H4 (cell line): ENCODE data around the gene ZNF419. TPM values are rescaled to one million over a fixed set of nuclear protein-coding genes. Genes with fewer than 3 reads are reported as not detected.
"Not testable (repeated sequence)": the region's sequence is repeated elsewhere in the genome, so short reads cannot be mapped to it uniquely, and the experiment has no call there.

Experiments used
- DNase-seq: peaks from one replicate; pipeline ENCODE4 v3.0.0-alpha.2; 2015; ENCODE audit warnings: low spot score
- total RNA-seq: library from RNA; depleted of rRNA; stranded (reverse); fragments of >200 nt; shearing (Covaris generic); gene quantifications from 2 replicates; pipeline ENCODE4 v1.2.3, GENCODE V29; 2014; rRNA removed

Gene ZNF419
- total RNA-seq: 12.4 and 18.0 TPM in 2 replicates

DNA sequence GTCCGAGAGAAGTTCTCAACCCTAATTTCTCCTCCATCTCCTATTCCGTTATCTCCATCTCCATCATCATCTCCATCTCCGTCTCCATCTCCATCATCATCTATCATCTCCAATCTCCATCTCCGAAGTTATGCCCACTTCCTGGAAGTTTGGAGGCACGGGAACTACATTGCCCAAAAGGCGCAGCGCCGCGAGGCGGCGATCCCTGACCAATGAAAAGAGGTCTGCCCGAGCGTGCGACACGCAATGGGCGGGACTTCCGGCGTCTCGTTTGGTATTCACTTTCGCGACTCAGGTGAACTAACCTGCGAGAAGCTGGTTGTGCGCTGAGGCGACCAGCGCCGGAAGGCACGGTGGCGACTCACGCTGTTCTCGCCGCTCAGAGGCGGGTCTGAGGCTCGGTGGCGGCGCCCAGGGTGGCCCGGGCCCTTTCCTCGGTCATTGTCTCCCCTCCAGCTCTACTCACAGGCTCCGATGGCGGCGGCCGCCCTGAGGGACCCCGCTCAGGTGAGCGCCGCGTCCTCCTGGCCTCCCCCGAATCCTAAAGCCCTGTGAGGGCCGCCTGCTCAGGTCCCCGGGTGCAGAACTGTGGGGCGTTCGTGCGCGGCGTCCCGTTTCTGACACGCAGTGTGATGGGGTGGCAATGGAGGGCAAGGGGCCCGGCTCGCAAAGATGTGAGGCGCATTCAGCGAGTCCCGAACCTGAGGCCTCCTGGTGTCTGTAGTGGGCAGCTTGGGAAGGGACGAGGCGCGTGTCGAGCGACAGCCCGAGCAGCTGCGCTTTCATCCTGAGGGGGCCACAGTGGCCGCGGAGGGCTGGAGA, at the start of gene ZNF419:
Gene ZNF419, plus strand, starts transcription at position 274 of the 822 bp plus-strand sequence. Its CDS starts 201 bp downstream, at position 475.
- peak; percentile 88 for DNase-seq

GRCh38 chr19:57437931-57438330, 49.6 kb upstream of the ZNF419 start:
- DNase-seq: no peak

DNA sequence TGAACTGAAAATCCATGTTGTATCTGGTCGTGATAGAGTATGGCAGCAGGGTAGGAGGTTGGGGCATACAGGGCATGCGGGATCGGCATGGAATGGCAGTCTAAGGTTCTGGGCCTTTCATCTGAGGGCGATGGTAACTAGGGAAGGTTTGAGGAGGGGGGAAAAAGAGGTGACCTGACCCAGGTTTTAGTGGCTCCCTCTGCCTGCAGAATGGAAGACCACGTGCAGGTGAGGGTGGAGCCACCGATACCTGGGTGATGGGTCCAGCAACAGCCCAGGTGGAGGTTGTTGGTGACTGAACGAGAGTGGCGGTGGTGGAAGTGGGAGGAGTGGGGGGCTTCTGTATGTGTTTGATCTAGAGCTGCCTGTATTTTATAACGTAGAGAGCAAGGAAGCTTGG, 48.6 kb upstream of the ZNF419 start:
- no peak for DNase-seq

- no peak for DNase-seq
These were observed 45.4 kb upstream of the ZNF419 start for GRCh38 chr19:57441979-57442752.

DNA sequence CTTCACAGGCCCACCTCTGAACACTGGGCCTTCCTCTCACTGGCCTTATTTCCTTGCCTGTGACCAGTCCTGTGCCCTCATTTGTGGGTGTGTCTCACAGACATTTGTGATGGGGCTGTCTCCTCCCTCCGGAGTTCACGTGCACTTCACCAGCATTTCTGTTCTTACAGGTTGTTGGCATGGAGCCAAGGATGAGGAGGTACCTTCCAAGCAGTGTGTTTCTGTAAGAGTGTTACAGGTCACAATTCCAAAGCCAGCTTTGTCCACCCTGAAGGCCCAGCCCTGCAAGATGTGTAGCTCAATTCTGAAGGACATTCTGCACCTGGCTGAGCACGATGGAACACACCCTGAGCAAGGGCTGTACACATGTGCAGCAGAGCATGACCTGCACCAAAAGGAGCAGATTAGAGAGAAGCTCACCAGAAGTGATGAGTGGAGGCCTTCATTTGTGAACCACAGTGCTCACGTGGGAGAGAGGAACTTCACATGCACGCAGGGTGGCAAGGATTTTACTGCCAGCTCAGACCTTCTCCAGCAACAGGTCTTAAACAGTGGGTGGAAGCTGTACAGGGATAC, 44.3 kb upstream of the ZNF419 start:
- no peak for DNase-seq

DNA sequence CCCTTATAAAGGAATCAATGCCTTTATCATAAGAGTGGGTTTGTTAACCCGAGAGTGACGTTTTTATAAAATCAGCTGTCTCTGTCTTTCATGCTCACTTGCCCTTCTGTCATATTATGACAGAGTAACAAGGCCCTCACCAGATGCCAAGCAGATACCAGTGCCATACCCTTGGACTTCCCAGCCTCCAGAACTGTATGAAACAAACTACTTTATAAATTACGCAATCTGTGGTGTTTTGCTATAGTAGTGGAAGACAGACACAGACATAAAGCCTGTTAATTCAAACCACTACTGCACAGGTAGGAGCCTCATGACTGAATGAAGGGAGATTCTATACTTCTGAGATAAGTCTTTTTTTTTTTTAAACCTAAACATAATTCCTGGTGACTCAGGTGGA, 35.2 kb upstream of the ZNF419 start:
- no peak for DNase-seq

DNA sequence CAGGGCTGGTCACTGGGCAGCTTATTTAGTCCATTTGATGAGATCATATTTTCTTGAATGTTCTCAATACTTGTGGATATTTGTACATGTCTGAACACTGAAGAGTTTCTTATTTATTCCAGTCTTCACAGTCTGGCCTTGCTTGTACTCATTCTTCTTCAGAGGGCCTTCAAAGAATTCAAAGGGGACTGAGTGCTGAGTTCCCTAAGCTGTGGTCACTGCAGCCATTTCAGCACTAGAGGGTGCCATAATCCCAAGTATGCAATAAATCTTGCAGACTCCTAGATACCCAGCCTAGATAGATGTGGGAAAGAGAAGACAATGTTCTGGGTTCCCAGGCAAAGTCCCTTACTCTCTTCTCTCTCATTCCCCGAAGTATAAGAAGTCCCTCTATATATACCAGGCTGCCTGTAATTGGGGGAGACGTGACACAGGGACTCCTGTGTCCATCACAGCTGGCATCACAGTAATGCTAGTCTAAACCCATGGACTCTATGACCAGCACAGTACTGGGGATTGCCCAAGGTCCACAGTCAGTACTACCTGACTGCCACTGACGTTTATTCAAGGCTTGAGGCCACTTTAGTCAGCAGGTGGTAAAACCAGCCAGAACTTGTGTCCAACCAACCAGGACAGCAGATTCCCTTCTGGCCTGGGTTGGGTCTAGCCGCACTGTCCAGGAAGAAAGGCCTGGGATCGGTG, 21.7 kb upstream of the ZNF419 start:
- DNase-seq: peak; percentile 37

GRCh38 chr19:57466489-57466888, 21.1 kb upstream of the ZNF419 start:
- no peak for DNase-seq

DNA sequence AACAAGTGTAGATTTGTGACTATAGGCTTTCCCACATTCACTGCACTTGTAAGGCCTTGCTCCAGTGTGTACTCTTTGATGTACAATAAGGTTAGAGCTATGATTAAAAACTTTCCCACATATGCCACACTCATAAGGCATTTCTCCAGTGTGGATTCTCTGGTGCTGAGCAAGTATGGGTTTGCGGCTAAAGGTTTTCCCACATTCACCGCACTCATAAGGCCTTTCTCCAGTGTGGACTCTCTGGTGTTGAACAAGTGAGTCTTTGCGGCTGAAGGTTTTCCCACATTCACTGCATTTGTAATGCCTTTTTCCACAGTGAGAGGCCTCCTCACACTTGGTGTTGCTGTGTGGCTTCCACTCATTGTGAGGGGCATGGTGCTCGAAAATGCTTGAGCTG, 13.9 kb upstream of the ZNF419 start:
- DNase-seq: no peak

DNA sequence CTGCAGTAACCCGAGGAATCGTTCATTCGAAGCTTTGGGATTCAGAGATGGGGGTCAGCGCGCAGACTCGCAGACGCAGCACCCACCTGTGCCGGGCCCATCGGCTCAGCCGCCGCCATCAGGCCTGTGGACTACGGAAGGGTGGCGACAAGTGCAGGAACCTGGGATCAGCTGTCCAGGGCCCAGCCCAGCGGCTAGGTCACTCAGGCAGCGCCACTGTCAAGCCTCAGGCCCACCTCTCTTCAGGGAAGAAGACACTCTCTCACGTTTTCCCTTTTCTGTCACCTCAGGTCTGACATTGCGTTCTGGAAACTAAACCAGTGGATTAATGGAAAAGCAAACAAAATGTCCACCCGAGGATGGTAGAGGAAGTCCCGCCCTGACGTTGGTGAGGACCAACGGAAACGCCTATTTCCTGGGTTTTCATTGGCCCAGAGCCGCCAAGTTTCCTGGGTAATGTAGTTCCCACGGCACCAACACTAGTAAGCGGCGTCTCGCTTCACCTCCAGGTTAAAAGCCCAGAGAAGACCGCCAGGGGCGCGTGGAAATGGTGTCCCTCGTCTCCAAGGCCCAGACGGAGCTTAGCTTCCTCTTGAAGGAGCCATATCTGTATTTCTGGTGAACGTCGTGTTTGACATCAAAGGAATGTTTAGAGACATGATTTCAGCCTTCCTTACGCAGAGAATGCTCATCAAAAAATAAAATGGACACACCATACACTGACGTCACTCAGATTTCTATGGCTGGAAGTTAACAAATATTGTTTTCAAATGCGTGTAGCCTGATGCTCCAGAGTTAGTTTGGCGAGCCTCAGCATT, 10.2 kb upstream of the ZNF419 start, which contains the start of gene ZNF772:
Gene ZNF772, minus strand, starts transcription at position 376 of the 818 bp plus-strand sequence. Its CDS starts 257 bp downstream, at position 119.
- DNase-seq: peak; percentile 96

DNA sequence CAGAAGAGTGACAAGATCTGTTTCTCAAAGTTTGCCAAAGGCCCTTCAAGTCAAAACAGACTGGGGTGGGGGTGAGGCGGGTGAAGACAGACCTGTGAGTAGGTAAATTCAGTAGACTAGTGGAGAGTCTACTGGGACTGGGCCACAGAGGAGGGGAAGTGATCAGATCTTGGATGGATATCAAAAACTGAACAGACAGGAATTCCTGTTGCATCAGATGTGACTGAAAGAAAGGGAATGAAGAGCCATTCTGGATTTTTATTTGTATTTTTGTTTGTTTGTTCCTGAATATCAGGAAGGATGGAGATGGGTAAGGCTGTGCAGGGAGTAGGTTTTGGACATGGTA, 722 bp downstream of the ZNF419 start:
- not testable (repeated sequence) for DNase-seq

DNA sequence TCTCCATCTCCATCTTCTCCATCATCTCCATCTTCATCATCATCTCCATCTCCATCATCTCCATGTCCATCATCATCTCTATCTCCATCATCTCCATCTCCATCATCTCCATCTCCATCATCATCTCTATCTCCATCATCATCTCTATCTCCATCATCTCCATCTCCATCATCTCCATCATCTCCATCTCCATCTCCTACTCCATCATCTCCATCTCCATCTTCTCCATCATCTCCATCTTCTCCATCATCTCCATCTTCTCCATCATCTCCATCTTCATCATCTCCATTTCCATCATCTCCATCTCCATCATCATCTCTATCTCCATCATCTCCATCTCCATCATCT, 11.8 kb downstream of the ZNF419 start:
- not testable (repeated sequence) for DNase-seq

- peak; percentile 96 for DNase-seq
These were observed 12.3 kb downstream of the ZNF419 start, which contains the start of gene ZNF773 for GRCh38 chr19:57499680-57500395. TSS of gene ZNF773 (plus strand) at chr19:57499938. CDS start at chr19:57500081, 143 bp downstream.

DNA sequence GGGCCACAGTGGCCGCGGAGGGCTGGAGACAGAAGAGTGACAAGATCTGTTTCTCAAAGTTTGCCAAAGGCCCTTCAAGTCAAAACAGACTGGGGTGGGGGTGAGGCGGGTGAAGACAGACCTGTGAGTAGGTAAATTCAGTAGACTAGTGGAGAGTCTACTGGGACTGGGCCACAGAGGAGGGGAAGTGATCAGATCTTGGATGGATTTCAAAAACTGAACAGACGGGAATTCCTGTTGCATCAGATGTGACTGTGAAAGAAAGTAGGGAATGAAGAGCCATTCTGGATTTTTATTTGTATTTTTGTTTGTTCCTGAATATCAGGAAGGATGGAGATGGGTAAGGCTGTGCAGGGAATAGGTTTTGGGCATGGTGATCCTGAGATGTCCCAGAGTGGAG, 12.8 kb downstream of the ZNF419 start:
- not testable (repeated sequence) for DNase-seq

DNA sequence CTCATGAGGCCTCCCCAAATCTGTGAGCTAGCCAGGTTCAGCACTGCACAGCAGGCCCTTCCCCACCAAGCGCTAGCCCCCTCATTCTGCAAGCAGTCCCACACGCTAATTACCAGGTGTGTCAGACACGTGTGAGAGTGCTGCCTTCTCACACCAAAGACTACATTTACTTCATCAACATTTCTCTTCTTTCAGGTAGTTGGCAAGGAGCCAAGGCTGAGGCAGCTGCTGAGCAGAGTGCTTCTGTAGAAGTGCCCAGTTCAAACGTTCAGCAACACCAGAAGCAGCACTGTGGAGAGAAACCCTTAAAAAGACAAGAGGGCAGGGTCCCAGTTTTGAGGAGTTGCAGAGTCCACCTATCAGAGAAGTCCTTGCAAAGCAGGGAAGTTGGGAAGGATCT, 18.6 kb downstream of the ZNF419 start:
- no peak for DNase-seq

- DNase-seq: no peak
These were observed 23.9 kb downstream of the ZNF419 start for GRCh38 chr19:57511484-57511883.

- DNase-seq: no peak
These were observed 25.3 kb downstream of the ZNF419 start for GRCh38 chr19:57512845-57513244.

GRCh38 chr19:57515255-57515654, 27.7 kb downstream of the ZNF419 start:
- DNase-seq: no peak

GRCh38 chr19:57518021-57518420, 30.5 kb downstream of the ZNF419 start:
- not testable (repeated sequence) for DNase-seq
